D721Med (cell line): Measurements from ENCODE around the gene ELOVL1.
A peak's percentile ranks its signal among the peaks of the same experiment; 100 is the strongest.

ENCODE experiments used
- DNase-seq: peaks from one replicate; pipeline ENCODE4 v3.0.0; 2011; ENCODE audit warnings: low spot score; ENCODE audit not compliant: insufficient read length
- FAIRE-seq: peaks from 2 replicates; lab custom pipeline; 2011; peaks lifted over from hg19 to GRCh38; lab: Jason Lieb, UNC
- TF ChIP-seq, protein P1 (sequence below): IDR thresholded peaks from 2 replicates; pipeline ENCODE4 v1.5.1; 2012; ENCODE audit warnings: mild to moderate bottlenecking, control low read depth; ENCODE audit not compliant: insufficient read depth; ENCODE audit errors: missing control alignments

The ELOVL1 gene

DNA sequence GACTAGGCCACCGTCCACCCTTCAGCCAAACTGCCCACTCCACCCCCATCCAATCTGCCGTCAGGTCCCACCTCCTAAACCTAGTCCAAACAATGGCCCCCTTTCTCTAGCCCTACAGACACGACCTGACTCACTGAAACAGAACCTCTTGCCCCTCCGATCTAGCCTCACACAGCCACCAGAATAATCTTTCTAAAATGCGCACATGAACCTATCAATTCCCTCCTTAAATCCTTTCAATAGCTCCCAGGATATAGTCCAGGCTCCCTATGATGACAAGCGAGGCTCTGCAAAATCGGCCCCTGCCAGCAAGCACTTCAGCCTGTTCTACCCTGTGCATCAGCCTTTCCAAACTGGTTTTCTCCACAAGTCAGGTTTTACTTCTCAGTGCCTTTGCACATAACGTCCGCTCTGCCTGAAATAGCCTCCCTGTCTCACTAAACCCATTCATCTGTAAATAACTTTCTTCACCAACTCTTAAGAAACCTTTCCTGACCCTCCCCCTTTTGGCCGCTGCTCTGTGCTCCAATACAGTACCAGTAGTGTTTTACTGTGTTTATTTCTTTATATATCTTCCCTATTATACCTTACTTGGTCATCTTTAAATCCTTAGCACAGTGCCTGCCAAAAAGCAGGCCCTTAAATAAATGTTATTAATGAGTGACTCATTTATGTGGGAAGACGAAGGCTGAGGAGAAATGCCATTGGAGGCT lies 18.1 kb downstream of the ELOVL1 start:
- TF ChIP-seq, protein P1, sequence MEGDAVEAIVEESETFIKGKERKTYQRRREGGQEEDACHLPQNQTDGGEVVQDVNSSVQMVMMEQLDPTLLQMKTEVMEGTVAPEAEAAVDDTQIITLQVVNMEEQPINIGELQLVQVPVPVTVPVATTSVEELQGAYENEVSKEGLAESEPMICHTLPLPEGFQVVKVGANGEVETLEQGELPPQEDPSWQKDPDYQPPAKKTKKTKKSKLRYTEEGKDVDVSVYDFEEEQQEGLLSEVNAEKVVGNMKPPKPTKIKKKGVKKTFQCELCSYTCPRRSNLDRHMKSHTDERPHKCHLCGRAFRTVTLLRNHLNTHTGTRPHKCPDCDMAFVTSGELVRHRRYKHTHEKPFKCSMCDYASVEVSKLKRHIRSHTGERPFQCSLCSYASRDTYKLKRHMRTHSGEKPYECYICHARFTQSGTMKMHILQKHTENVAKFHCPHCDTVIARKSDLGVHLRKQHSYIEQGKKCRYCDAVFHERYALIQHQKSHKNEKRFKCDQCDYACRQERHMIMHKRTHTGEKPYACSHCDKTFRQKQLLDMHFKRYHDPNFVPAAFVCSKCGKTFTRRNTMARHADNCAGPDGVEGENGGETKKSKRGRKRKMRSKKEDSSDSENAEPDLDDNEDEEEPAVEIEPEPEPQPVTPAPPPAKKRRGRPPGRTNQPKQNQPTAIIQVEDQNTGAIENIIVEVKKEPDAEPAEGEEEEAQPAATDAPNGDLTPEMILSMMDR, result no peak
- FAIRE-seq, result no peak
- DNase-seq, result no peak

DNA sequence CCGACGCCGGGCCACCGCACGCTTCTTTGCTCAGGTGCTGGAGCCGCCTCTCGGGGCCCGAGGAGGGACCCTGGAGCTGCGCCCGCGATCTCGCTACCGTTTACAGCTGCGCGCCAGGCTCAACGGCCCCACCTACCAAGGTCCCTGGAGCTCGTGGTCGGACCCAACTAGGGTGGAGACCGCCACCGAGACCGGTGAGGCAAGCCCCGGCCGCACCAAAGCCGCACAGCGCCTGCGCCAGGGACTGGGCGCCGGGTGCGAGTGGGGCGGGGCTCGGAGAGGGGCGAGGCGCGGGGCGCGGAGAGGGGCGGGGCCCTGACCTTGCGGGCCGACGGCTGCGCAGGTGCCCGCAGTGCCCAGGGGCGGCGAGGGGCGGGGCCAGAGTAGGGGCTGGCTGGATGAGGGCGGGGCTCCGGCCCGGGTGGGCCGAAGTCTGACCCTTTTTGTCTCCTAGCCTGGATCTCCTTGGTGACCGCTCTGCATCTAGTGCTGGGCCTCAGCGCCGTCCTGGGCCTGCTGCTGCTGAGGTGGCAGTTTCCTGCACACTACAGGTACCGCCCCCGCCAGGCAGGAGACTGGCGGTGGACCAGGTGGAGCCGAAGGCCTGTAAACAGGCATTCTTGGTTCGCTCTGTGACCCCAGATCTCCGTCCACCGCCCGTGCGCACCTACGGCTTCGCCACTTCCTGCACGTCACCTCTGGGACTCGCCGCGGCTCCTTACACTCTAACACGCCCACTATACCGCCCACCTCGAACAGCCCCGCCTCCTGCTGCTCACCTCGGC lies 18.8 kb downstream of the ELOVL1 start:
- TF ChIP-seq, protein P1, result no peak
- DNase-seq (peak; percentile 93), FAIRE-seq (no peak)

DNA sequence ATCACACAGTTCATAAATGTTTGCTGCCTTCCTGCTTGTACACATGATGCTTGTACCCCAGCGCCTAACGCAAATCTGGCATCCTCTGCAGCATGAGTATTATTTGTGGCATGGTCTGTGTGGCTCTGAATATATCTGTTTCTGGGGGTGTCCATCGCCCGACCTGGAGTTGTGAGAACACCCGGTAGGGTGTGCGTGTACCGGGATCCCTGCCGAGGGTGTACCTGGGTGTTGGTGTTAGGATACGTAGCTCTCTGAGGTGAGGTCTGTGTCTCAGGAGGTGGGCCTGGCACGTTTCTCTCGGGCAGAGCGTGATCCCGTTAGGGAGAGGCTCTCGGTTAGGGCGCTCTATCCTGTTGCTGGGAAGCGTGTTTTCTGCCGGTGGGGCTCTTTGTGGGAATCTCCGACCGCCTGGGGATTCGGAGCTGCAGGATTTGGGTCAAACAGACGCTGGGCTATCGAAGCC lies 19.4 kb downstream of the ELOVL1 start:
- no peak for DNase-seq
- no peak for FAIRE-seq
- TF ChIP-seq, protein P1, result no peak

DNA sequence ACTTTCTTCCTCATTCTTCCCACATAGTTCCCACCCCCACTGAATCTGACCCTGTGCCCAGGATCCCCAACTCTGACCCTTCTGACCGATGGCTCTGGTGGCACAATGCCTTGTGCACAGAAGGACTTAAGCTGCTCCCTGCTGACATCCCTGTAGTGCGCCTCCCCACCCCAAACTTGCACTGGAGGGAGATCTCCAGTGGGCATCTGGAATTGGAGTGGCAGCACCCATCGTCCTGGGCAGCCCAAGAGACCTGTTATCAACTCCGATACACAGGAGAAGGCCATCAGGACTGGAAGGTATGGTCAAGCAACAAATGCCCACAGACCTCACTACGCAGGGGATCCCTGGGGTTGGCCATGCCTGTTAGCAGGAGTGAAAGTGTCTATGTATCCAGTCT lies 21.2 kb downstream of the ELOVL1 start:
- TF ChIP-seq, protein P1, result no peak
- FAIRE-seq (no peak), DNase-seq (no peak)

DNA sequence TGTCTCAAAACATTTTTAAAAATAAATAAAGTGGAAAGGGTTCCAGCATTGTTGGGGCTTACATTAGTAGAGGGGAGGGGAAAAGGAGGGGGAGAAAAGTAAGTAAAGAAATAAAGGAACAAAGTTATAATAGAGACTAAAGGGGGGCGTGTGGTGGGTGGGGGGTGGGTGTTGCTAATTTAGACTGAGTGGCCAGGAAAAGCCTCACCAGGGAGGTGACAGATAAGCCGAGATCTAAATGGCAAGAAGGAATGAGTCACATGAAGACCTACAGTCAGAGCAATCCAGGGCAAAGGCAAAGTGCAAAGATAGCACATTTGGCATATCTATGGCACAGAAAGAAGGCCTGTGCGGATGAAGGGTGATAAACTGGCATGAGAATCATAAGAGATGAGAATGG lies 22.7 kb downstream of the ELOVL1 start:
- FAIRE-seq, result no peak
- no peak for DNase-seq
- TF ChIP-seq, protein P1, result no peak

DNA sequence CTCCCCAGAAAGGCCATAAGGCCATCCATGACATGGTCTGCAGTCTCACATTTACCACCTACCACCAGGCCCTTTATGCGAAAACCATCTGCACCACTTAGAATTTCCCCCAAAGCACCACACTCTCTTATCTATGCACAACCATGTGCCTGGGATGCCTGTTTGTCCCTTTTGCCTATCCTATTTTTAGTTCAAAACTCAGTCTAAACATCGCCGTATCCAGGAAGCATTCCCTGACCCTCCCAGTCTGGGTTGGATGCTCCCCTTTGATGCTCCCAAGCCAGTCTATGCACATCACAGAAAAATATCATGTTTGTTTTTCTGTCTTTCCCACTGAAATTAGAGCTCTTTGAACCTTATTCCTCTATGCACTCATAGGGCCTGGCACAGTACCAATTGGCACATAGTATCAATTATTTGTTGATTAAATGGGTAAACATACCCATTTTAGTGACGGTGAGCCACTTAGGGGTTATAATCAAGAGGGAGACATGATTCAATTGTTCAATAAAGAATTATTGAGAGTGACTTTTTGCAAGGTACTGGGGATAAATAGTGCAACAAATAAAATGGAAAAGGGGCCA lies 23.5 kb downstream of the ELOVL1 start:
- FAIRE-seq (no peak), DNase-seq (no peak)
- TF ChIP-seq, protein P1, result no peak

DNA sequence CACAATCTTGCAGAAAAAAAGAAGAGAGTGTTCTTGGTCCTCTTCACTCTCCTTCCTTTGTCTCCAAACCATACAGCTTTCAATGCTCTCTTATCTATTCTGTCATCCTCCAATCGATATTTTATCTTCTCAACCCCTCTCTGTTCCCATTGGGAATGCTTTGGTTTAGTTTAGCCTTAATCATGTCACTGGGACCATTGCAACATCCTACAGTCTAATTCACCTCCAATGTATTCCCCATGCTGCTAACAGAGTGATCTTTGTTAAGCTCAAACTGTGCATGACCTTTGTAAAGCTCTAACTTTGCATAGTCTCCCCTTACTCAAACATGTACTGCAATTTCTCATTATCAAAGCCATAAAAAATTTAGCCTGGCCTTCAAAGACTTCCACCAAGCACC lies 27.3 kb downstream of the ELOVL1 start:
- TF ChIP-seq, protein P1, result no peak
- DNase-seq (no peak), FAIRE-seq (no peak)
